ENCODE data around the gene IDI1. TPM values are rescaled to one million over a fixed set of nuclear protein-coding genes. Genes with fewer than 3 reads are reported as not detected.

The IDI1 gene
- total RNA-seq, 1 experiment from 2014 or later: 44.7 TPM

DNA sequence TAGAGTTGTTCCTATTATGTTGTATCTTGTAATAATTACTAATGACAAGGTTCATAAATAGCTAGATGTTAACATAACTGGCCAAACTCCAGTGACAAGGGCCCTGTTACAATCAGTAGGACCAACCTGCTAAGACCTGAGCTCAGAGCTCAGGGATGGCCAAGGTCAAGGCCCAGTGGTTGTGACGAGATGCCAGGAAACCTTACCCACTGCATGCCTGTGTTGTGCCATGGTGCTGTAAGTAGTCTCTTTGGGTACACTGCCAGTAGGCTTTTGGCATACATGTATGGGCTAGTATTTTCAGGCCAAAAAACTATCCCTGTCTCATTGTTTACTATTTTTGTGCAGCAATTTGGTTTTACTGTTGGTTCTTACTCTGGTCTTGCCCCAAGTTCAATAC is 15.3 kb downstream of the IDI1 start:
- Histone ChIP-seq H3K79me2 (ENCODE audit: insufficient read depth, low read length) (no peaks in the 10 kb centered on the region), H3K79me1 (ENCODE audit: insufficient read depth, low read depth, low read length, poor library complexity, severe bottlenecking) (no peaks in the 10 kb centered on the region), H3K14ac (ENCODE audit: insufficient read depth, low read length) (no peak overlapping the region), H2BK15ac (ENCODE audit: low read depth, low read length) (no peak overlapping the region), H3K23me2 (ENCODE audit: insufficient read length, low read depth, low read length, poor library complexity, severe bottlenecking) (no peaks in the 10 kb centered on the region), H3K4me2 (ENCODE audit: insufficient read depth, insufficient read length, low read length) (no peak overlapping the region), H2AK5ac (ENCODE audit: insufficient read length, low read length) (no peak overlapping the region), H4K91ac (ENCODE audit: insufficient read length, low read depth, low read length) (no peak overlapping the region), H2BK20ac (ENCODE audit: low read depth, low read length, poor library complexity, severe bottlenecking) (no peak overlapping the region), H2BK5ac (ENCODE audit: insufficient read length, low read length) (no peak overlapping the region), H3K9me3 (ENCODE audit: control insufficient read depth, low read depth, low read length) (no peaks in the 10 kb centered on the region), H2AFZ (ENCODE audit: low read length) (no peak overlapping the region), H3K18ac (ENCODE audit: insufficient read length, low read depth, low read length) (no peak overlapping the region), H4K20me1 (ENCODE audit: control insufficient read depth, insufficient read depth, insufficient read length) (no peaks in the 10 kb centered on the region), H2BK12ac (ENCODE audit: insufficient read length, low read depth, low read length) (no peak overlapping the region), H3K4ac (ENCODE audit: low read depth, low read length) (no peak overlapping the region), H3K27me3 (ENCODE audit: insufficient read depth, low read length) (no peaks in the 10 kb centered on the region), H4K8ac (replicated peaks; ENCODE audit: insufficient read length, low read depth, low read length) (no peak overlapping the region), H3K56ac (ENCODE audit: insufficient read length, low read depth, low read length) (no peak overlapping the region), H3K9ac (ENCODE audit: extremely low read depth, insufficient read length, low read length) (no peak overlapping the region), H2BK120ac (ENCODE audit: low read depth, low read length, poor library complexity, severe bottlenecking) (no peak overlapping the region), H3K4me1 (ENCODE audit: insufficient read depth, low read length) (no peaks in the 10 kb centered on the region; the same call in 1 of the 2 replicates), H3T11ph (ENCODE audit: low read length) (no peak overlapping the region), H4K5ac (ENCODE audit: insufficient read length, low read depth, low read length) (no peak overlapping the region), H3K23ac (ENCODE audit: insufficient read length, low read depth, low read length) (no peak overlapping the region), H3K27ac (ENCODE audit: insufficient read length, low read depth, low read length) (no peak overlapping the region)
- Mint-ChIP-seq H3K27ac (peak overlapping the region in 1 of 3 experiments; percentile 26; a peak in 1 of 7 replicates), H3K9me3 (no peaks in the 10 kb centered on the region), H3K27me3 (ENCODE audit: low read depth) (no peaks in the 10 kb centered on the region), H3K4me1 (peaks cover 25 to 33% of the 10 kb centered on the region in 2 experiments), H3K4me3 (no peak overlapping the region), H3K36me3 (ENCODE audit: insufficient read depth in 1 of 3, low read depth in 3 of 3) (peaks cover 0 to under 1% (median 0%) of the 10 kb centered on the region in 3 experiments; a peak in 2 of 7 replicates)
- WGBS (ENCODE audit: extremely low coverage, insufficient read length, low lambda C conversion rate): no CpG with 5 or more reads among the region's 1 CpG
- TF ChIP-seq, protein P1, sequence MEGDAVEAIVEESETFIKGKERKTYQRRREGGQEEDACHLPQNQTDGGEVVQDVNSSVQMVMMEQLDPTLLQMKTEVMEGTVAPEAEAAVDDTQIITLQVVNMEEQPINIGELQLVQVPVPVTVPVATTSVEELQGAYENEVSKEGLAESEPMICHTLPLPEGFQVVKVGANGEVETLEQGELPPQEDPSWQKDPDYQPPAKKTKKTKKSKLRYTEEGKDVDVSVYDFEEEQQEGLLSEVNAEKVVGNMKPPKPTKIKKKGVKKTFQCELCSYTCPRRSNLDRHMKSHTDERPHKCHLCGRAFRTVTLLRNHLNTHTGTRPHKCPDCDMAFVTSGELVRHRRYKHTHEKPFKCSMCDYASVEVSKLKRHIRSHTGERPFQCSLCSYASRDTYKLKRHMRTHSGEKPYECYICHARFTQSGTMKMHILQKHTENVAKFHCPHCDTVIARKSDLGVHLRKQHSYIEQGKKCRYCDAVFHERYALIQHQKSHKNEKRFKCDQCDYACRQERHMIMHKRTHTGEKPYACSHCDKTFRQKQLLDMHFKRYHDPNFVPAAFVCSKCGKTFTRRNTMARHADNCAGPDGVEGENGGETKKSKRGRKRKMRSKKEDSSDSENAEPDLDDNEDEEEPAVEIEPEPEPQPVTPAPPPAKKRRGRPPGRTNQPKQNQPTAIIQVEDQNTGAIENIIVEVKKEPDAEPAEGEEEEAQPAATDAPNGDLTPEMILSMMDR (conservative IDR thresholded peaks at IDR 0.05): no peak
- DNase-seq: no peak

Data from H9 (cell line).